IMR-90 (cell line): ENCODE measurements around the gene TSPAN33. TPM values are rescaled to one million over a fixed set of nuclear protein-coding genes. Genes with fewer than 3 reads are reported as not detected.

ENCODE experiments used
- ATAC-seq: fragments of 200-7000 bp; cut with Tn5 transposase; 2 replicates; pipeline ENCODE4 v1.9.1; 2020; ENCODE audit warnings: low read depth, mild to moderate bottlenecking, moderate library complexity
- BruUV-seq: library from RNA; stranded (reverse); fragments of 400-500 nt; replicated peaks from 2 replicates; lab custom pipeline; 2021; lab: Mats Ljungman, UMichigan
- CTCF ChIA-PET: fragments of 300-600 bp; formaldehyde crosslinking; extraction: SDS; loops from one replicate; lab custom pipeline; 2021; ENCODE audit warnings: antibody characterized with exemption; lab: Yijun Ruan, JAX
- POLR2A ChIA-PET: fragments of 300-600 bp; sonication (Branson Sonifier 250); formaldehyde crosslinking; loops from one replicate; lab custom pipeline; 2022; ENCODE audit warnings: antibody characterized with exemption; ENCODE audit not compliant: unreplicated experiment; lab: Charles Lee
- DNase-seq: peaks from one replicate; pipeline ENCODE4 v3.0.0; 2013
- H2AFZ ChIP-seq: replicated peaks from 2 replicates; pipeline ENCODE3; 2013; ENCODE audit warnings: low read length, mild to moderate bottlenecking; ENCODE audit not compliant: poor library complexity
- H2AK5ac ChIP-seq: 2 replicates; pipeline ENCODE4 v1.6.1; 2013; ENCODE audit warnings: low read depth, low read length, inconsistent platforms
- H2AK9ac ChIP-seq: replicated peaks from 2 replicates; pipeline ENCODE3; 2013; ENCODE audit warnings: mild to moderate bottlenecking, low read depth, low read length, moderate library complexity; ENCODE audit not compliant: poor library complexity
- H2BK120ac ChIP-seq: 2 replicates; pipeline ENCODE4 v1.6.1; 2013; ENCODE audit warnings: low read depth, low read length, inconsistent platforms
- H2BK15ac ChIP-seq: 3 replicates; pipeline ENCODE4 v1.6.1; 2013; ENCODE audit warnings: low read depth, low read length, inconsistent platforms
- H2BK20ac ChIP-seq: 2 replicates; pipeline ENCODE4 v1.6.1; 2013; ENCODE audit warnings: low read depth, mild to moderate bottlenecking, inconsistent platforms, low read length, moderate library complexity
- H2BK5ac ChIP-seq: 2 replicates; pipeline ENCODE4 v1.6.1; 2013; ENCODE audit warnings: mild to moderate bottlenecking, low read depth, low read length, inconsistent platforms; ENCODE audit not compliant: poor library complexity, severe bottlenecking
- H3K14ac ChIP-seq: replicated peaks from 2 replicates; pipeline ENCODE4 v1.6.1; 2013; ENCODE audit warnings: low read depth, low read length, inconsistent platforms
- H3K18ac ChIP-seq: 2 replicates; pipeline ENCODE4 v1.6.1; 2013; ENCODE audit warnings: low read depth, low read length, control low read depth
- H3K23ac ChIP-seq: 2 replicates; pipeline ENCODE4 v1.6.1; 2013; ENCODE audit warnings: low read depth, low read length, inconsistent platforms
- H3K27ac ChIP-seq: 2 replicates; pipeline ENCODE4 v1.5.1; 2013; ENCODE audit warnings: mild to moderate bottlenecking, control low read depth, low read length; ENCODE audit not compliant: insufficient read depth
- H3K27me3 ChIP-seq: 2 replicates; pipeline ENCODE4 v1.6.1; 2013; ENCODE audit warnings: low read length; ENCODE audit not compliant: control insufficient read depth, insufficient read depth
- H3K36me3 ChIP-seq: 2 replicates; pipeline ENCODE4 v1.6.1; 2013; ENCODE audit warnings: low read length, mixed read lengths; ENCODE audit not compliant: control insufficient read depth, insufficient read depth
- H3K4ac ChIP-seq: 2 replicates; pipeline ENCODE4 v1.6.1; 2013; ENCODE audit warnings: low read depth, low read length, inconsistent platforms
- H3K4me1 ChIP-seq: 2 replicates; pipeline ENCODE4 v1.6.1; 2013; ENCODE audit warnings: low read length, mixed read lengths; ENCODE audit not compliant: control insufficient read depth, insufficient read depth
- H3K4me2 ChIP-seq: 2 replicates; pipeline ENCODE4 v1.6.1; 2013; ENCODE audit warnings: low read depth, mild to moderate bottlenecking, control low read depth, low read length, moderate library complexity
- H3K4me3 ChIP-seq: 2 replicates; pipeline ENCODE4 v1.5.1; 2013; ENCODE audit warnings: low read depth, mild to moderate bottlenecking, control low read depth, low read length, moderate library complexity; ENCODE audit not compliant: insufficient read depth
- H3K56ac ChIP-seq: 2 replicates; pipeline ENCODE4 v1.6.1; 2013; ENCODE audit warnings: low read length, inconsistent platforms; ENCODE audit not compliant: insufficient read depth; ENCODE audit errors: extremely low read depth
- H3K79me1 ChIP-seq, 2 experiments: 2 replicates each; pipeline ENCODE4 v1.6.1; 2013; ENCODE audit warnings: low read length in 2 of 2, inconsistent platforms in 1 of 2, low read depth in 1 of 2
- H3K9ac ChIP-seq: 2 replicates; pipeline ENCODE4 v1.6.1; 2013; ENCODE audit warnings: low read depth, low read length, control low read depth
- H3K9me1 ChIP-seq: 2 replicates; pipeline ENCODE4 v1.6.1; 2013; ENCODE audit warnings: low read length, inconsistent platforms; ENCODE audit not compliant: insufficient read depth
- H3K9me3 ChIP-seq: 2 replicates; pipeline ENCODE4 v1.6.1; 2013; ENCODE audit warnings: low read length; ENCODE audit not compliant: control insufficient read depth, insufficient read depth
- H4K20me1 ChIP-seq: 2 replicates; pipeline ENCODE4 v1.6.1; 2013; ENCODE audit warnings: low read length, inconsistent platforms; ENCODE audit not compliant: insufficient read depth
- H4K5ac ChIP-seq: 2 replicates; pipeline ENCODE4 v1.6.1; 2013; ENCODE audit warnings: mild to moderate bottlenecking, low read depth, low read length, control low read depth
- H4K8ac ChIP-seq, 2 experiments: 2 replicates each; pipeline ENCODE4 v1.6.1; 2013; ENCODE audit warnings: low read depth in 2 of 2, low read length in 2 of 2, control low read depth in 1 of 2, inconsistent platforms in 1 of 2
- H4K91ac ChIP-seq: 2 replicates; pipeline ENCODE4 v1.6.1; 2013; ENCODE audit warnings: low read depth, low read length, inconsistent platforms; ENCODE audit not compliant: insufficient read depth
- CEBPB ChIP-seq: IDR thresholded peaks from 2 replicates; pipeline ENCODE4 v1.6.1; 2012; ENCODE audit warnings: low read depth, low read length, improper control_type of control experiment
- CHD1 ChIP-seq: IDR thresholded peaks from 2 replicates; pipeline ENCODE4 v1.6.1; 2012; ENCODE audit warnings: low read depth, low read length, improper control_type of control experiment
- CTCF ChIP-seq: conservative IDR thresholded peaks from 2 replicates; pipeline ENCODE4 v1.5.1; 2012; ENCODE audit warnings: mild to moderate bottlenecking, low read depth, low read length, improper control_type of control experiment
- ELK1 ChIP-seq: fragments of 150-350 bp; IDR thresholded peaks from 2 replicates; pipeline ENCODE4 v1.6.1; 2016; ENCODE audit warnings: low read depth, mild to moderate bottlenecking, low read length, moderate library complexity, borderline replicate concordance
- MXI1 ChIP-seq: IDR thresholded peaks from 2 replicates; pipeline ENCODE4 v1.6.1; 2012; ENCODE audit warnings: low read depth, mild to moderate bottlenecking, low read length, moderate library complexity, borderline replicate concordance
- NFE2L2 ChIP-seq: fragments of 150-350 bp; IDR thresholded peaks from 2 replicates; pipeline ENCODE4 v1.6.1; 2016; ENCODE audit warnings: low read depth, mild to moderate bottlenecking, low read length
- RAD21 ChIP-seq: IDR thresholded peaks from 2 replicates; pipeline ENCODE4 v1.6.1; 2012; ENCODE audit warnings: low read length, improper control_type of control experiment
- RFX5 ChIP-seq: IDR thresholded peaks from 2 replicates; pipeline ENCODE4 v1.8.0; 2012; ENCODE audit warnings: low read depth, mild to moderate bottlenecking, low read length, moderate library complexity
- SMC3 ChIP-seq: fragments of 150-350 bp; IDR thresholded peaks from 2 replicates; pipeline ENCODE4 v1.6.1; 2016; ENCODE audit warnings: low read depth, mild to moderate bottlenecking, antibody characterized with exemption, low read length, moderate library complexity
- WGBS, 2 experiments: methylation state at CpG; one replicate each; pipeline versions ENCODE4 v1.1.5 to v1.1.7; 2013; ENCODE audit warnings: missing lambda C conversion rate in 2 of 2; ENCODE audit not compliant: insufficient read length in 1 of 2; ENCODE audit errors: extremely low coverage in 2 of 2; 5-methylcytosine and 5-hydroxymethylcytosine counted together
- dilution Hi-C: fragments of 300-500 bp; cut with HindIII; formaldehyde crosslinking; loops from one replicate; pipeline ENCODE4 v1.14.3; 2018; ENCODE audit warnings: low sequenced_read_pairs; ENCODE audit not compliant: unreplicated experiment
- in situ Hi-C: fragments of 300-500 bp; cut with MboI; formaldehyde crosslinking; loops from 3 replicates; pipeline ENCODE4 v1.14.3; 2019; ENCODE audit warnings: low sequenced_read_pairs, inconsistent platforms, mixed read lengths
- intact Hi-C: fragments of 100-400 bp; cut with micrococcal nuclease; formaldehyde crosslinking; loops from 2 replicates; pipeline ENCODE4 v1.10.0; 2022
- polyA plus RNA-seq, 3 experiments: library from polyadenylated mRNA; depleted of rRNA; stranded (reverse); fragments of >200 nt; gene quantifications; 2 replicates each; pipeline ENCODE4 v1.2.3, GENCODE V29; 2012; ENCODE audit warnings: low replicate concordance in 1 of 3
- total RNA-seq: library from RNA; depleted of rRNA; stranded (reverse); fragments of >200 nt; gene quantifications from 2 replicates; pipeline ENCODE4 v1.2.3, GENCODE V29; 2012

The TSPAN33 gene
- total and polyA plus RNA-seq, 2 of the 4 experiments (the other 2 are of a cell fraction): 0.17 to 0.36 TPM

- H3K18ac ChIP-seq: no peak overlapping the region
- no peak overlapping the region for H2AK9ac ChIP-seq
- ChIA-PET CTCF (interaction anchor here (0.8 to 2.1 kb wide), 20 partner anchors 8 to 430 kb away, joined by 3 to 16 read pairs (median 4); no protein-coding TSS in a partner anchor), POLR2A (no interaction called here)
- H4K91ac ChIP-seq: no peak overlapping the region
- WGBS, 2 experiments: 39% methylated on average over 3 of the region's 9 CpGs; no CpG with 5 or more reads in 1 of the 2 experiments
- no peak overlapping the region for H2BK5ac ChIP-seq
- H3K23ac ChIP-seq: no peak overlapping the region
- H3K14ac ChIP-seq: no peak overlapping the region
- no peaks in the 10 kb centered on the region for H4K20me1 ChIP-seq
- dilution Hi-C loops: no loop called here
- no peak overlapping the region for H3K4me2 ChIP-seq
- H4K8ac ChIP-seq: no peak overlapping the region
- no peaks in the 10 kb centered on the region for H3K36me3 ChIP-seq
- H2AFZ ChIP-seq: peak overlapping the region; percentile 35
- H3K4me1 ChIP-seq: no peaks in the 10 kb centered on the region
- no peak overlapping the region for H3K9ac ChIP-seq
- BruUV-seq: no TSS peak
- H2AK5ac ChIP-seq: no peak overlapping the region
- H3K4me3 ChIP-seq: no peak overlapping the region
- H3K9me3 ChIP-seq: no peaks in the 10 kb centered on the region
- H2BK120ac ChIP-seq: no peak overlapping the region
- intact Hi-C loops: loop anchor here (1.0 to 2.0 kb wide), 6 partner anchors 80 to 426 kb away; no protein-coding TSS in a partner anchor
- H3K79me1 ChIP-seq: no peaks in the 10 kb centered on the region
- no peak overlapping the region for H4K5ac ChIP-seq
- H3K27ac ChIP-seq: no peak overlapping the region
- no peak overlapping the region for H2BK20ac ChIP-seq
- no peaks in the 10 kb centered on the region for H3K27me3 ChIP-seq
- ATAC-seq (peak; percentile 98), DNase-seq (peak; percentile 78)
- in situ Hi-C loops: loop anchor here (5.0 to 10.0 kb wide), 2 partner anchors 254 to 426 kb away; no protein-coding TSS in a partner anchor
- no peak overlapping the region for H3K56ac ChIP-seq
- no peak overlapping the region for H2BK15ac ChIP-seq
- TF ChIP-seq ELK1 (no peak), CTCF (peak; percentile 97), NFE2L2 (no peak), SMC3 (peak; percentile 97), RFX5 (no peak), CEBPB (no peak), MXI1 (no peak), RAD21 (peak; percentile 98), CHD1 (no peak)
- H3K4ac ChIP-seq: no peak overlapping the region
- H3K9me1 ChIP-seq: no peaks in the 10 kb centered on the region
These were observed 74.1 kb downstream of the TSPAN33 start for GRCh38 chr7:129218514-129219062.
